ENCODE measurements around the gene YIPF6. TPM values are rescaled to one million over a fixed set of nuclear protein-coding genes. Genes with fewer than 3 reads are reported as not detected.

Gene YIPF6
- total and polyA plus RNA-seq, 9 of the 15 experiments (the other 6 are each of a cell fraction or from before 2014, with no cell fraction given): 7.7 to 44.2 (median 22.4) TPM

- TF ChIP-seq, protein P1, sequence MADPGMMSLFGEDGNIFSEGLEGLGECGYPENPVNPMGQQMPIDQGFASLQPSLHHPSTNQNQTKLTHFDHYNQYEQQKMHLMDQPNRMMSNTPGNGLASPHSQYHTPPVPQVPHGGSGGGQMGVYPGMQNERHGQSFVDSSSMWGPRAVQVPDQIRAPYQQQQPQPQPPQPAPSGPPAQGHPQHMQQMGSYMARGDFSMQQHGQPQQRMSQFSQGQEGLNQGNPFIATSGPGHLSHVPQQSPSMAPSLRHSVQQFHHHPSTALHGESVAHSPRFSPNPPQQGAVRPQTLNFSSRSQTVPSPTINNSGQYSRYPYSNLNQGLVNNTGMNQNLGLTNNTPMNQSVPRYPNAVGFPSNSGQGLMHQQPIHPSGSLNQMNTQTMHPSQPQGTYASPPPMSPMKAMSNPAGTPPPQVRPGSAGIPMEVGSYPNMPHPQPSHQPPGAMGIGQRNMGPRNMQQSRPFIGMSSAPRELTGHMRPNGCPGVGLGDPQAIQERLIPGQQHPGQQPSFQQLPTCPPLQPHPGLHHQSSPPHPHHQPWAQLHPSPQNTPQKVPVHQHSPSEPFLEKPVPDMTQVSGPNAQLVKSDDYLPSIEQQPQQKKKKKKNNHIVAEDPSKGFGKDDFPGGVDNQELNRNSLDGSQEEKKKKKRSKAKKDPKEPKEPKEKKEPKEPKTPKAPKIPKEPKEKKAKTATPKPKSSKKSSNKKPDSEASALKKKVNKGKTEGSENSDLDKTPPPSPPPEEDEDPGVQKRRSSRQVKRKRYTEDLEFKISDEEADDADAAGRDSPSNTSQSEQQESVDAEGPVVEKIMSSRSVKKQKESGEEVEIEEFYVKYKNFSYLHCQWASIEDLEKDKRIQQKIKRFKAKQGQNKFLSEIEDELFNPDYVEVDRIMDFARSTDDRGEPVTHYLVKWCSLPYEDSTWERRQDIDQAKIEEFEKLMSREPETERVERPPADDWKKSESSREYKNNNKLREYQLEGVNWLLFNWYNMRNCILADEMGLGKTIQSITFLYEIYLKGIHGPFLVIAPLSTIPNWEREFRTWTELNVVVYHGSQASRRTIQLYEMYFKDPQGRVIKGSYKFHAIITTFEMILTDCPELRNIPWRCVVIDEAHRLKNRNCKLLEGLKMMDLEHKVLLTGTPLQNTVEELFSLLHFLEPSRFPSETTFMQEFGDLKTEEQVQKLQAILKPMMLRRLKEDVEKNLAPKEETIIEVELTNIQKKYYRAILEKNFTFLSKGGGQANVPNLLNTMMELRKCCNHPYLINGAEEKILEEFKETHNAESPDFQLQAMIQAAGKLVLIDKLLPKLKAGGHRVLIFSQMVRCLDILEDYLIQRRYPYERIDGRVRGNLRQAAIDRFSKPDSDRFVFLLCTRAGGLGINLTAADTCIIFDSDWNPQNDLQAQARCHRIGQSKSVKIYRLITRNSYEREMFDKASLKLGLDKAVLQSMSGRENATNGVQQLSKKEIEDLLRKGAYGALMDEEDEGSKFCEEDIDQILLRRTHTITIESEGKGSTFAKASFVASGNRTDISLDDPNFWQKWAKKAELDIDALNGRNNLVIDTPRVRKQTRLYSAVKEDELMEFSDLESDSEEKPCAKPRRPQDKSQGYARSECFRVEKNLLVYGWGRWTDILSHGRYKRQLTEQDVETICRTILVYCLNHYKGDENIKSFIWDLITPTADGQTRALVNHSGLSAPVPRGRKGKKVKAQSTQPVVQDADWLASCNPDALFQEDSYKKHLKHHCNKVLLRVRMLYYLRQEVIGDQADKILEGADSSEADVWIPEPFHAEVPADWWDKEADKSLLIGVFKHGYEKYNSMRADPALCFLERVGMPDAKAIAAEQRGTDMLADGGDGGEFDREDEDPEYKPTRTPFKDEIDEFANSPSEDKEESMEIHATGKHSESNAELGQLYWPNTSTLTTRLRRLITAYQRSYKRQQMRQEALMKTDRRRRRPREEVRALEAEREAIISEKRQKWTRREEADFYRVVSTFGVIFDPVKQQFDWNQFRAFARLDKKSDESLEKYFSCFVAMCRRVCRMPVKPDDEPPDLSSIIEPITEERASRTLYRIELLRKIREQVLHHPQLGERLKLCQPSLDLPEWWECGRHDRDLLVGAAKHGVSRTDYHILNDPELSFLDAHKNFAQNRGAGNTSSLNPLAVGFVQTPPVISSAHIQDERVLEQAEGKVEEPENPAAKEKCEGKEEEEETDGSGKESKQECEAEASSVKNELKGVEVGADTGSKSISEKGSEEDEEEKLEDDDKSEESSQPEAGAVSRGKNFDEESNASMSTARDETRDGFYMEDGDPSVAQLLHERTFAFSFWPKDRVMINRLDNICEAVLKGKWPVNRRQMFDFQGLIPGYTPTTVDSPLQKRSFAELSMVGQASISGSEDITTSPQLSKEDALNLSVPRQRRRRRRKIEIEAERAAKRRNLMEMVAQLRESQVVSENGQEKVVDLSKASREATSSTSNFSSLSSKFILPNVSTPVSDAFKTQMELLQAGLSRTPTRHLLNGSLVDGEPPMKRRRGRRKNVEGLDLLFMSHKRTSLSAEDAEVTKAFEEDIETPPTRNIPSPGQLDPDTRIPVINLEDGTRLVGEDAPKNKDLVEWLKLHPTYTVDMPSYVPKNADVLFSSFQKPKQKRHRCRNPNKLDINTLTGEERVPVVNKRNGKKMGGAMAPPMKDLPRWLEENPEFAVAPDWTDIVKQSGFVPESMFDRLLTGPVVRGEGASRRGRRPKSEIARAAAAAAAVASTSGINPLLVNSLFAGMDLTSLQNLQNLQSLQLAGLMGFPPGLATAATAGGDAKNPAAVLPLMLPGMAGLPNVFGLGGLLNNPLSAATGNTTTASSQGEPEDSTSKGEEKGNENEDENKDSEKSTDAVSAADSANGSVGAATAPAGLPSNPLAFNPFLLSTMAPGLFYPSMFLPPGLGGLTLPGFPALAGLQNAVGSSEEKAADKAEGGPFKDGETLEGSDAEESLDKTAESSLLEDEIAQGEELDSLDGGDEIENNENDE (IDR thresholded peaks at IDR 0.05; ENCODE audit: low read depth, low read length): no peak
- TF ChIP-seq HDAC6 (IDR thresholded peaks at IDR 0.05; ENCODE audit: low read depth, low read length) (no peak), ERF (CRISPR knock-in tag; IDR thresholded peaks at IDR 0.05) (no peak), PRPF4 (IDR thresholded peaks at IDR 0.05; ENCODE audit: insufficient read depth, low read depth, low read length, poor library complexity, severe bottlenecking) (no peak), ATF7 (IDR thresholded peaks at IDR 0.05) (peak; percentile 76), RBM22 (IDR thresholded peaks at IDR 0.05; ENCODE audit: low read depth, low read length, poor library complexity, severe bottlenecking) (peak; percentile 28), POLR3G (IDR thresholded peaks at IDR 0.05; ENCODE audit: extremely low read depth, insufficient read length, insufficient replicate concordance) (no peak), ZBTB34 (CRISPR knock-in tag; IDR thresholded peaks at IDR 0.05) (no peak), MCM7 (IDR thresholded peaks at IDR 0.05) (no peak), FOXO4 (CRISPR knock-in tag; IDR thresholded peaks at IDR 0.05) (no peak)
- TF ChIP-seq, protein P2, sequence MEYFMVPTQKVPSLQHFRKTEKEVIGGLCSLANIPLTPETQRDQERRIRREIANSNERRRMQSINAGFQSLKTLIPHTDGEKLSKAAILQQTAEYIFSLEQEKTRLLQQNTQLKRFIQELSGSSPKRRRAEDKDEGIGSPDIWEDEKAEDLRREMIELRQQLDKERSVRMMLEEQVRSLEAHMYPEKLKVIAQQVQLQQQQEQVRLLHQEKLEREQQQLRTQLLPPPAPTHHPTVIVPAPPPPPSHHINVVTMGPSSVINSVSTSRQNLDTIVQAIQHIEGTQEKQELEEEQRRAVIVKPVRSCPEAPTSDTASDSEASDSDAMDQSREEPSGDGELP (CRISPR knock-in tag; IDR thresholded peaks at IDR 0.05; ENCODE audit: borderline replicate concordance): peak; percentile 73
These were observed at the start of gene YIPF6 (continued) for GRCh38 chrX:68498508-68499379.

Measured in K562 (cell line).